GM19099 (cell line): ENCODE results near the gene EEIG1.

Source experiments
- POLR2A ChIP-seq: IDR thresholded peaks from 3 replicates; pipeline ENCODE4 v1.6.1; 2011; ENCODE audit warnings: low read depth; ENCODE audit not compliant: insufficient read length; ENCODE audit errors: extremely low read depth

The EEIG1 gene

GRCh38 chr9:127980706-127981558 lies at the start of gene EEIG1:
Gene EEIG1 (minus strand): TSS chr9:127980989. CDS start chr9:127980137, 852 bp downstream.
- peak; percentile 82 for TF ChIP-seq POLR2A

GRCh38 chr9:128027705-128028104 lies 46.9 kb upstream of the EEIG1 start:
- TF ChIP-seq POLR2A = no peak

- no peak for TF ChIP-seq POLR2A
Observed at GRCh38 chr9:128026773-128027541, 46.2 kb upstream of the EEIG1 start.

GRCh38 chr9:128026255-128026772 lies 45.5 kb upstream of the EEIG1 start:
- no peak for TF ChIP-seq POLR2A

GRCh38 chr9:128025736-128026135 lies 44.9 kb upstream of the EEIG1 start:
- TF ChIP-seq POLR2A = no peak

- TF ChIP-seq POLR2A = no peak
Observed at GRCh38 chr9:128024761-128025308, 44.0 kb upstream of the EEIG1 start.

- no peak for TF ChIP-seq POLR2A
Observed at GRCh38 chr9:128022886-128023285, 42.1 kb upstream of the EEIG1 start.

- no peak for TF ChIP-seq POLR2A
Observed at GRCh38 chr9:128021098-128021497, 40.3 kb upstream of the EEIG1 start.

GRCh38 chr9:128020692-128021091 lies 39.9 kb upstream of the EEIG1 start:
- no peak for TF ChIP-seq POLR2A

GRCh38 chr9:128015696-128016095 lies 34.9 kb upstream of the EEIG1 start:
- no peak for TF ChIP-seq POLR2A

- no peak for TF ChIP-seq POLR2A
Observed at GRCh38 chr9:128011071-128011817, 30.5 kb upstream of the EEIG1 start.

GRCh38 chr9:128009639-128010038 lies 28.9 kb upstream of the EEIG1 start:
- no peak for TF ChIP-seq POLR2A

GRCh38 chr9:128008171-128008570 lies 27.4 kb upstream of the EEIG1 start:
- TF ChIP-seq POLR2A = no peak

- peak; percentile 22 for TF ChIP-seq POLR2A
Observed at GRCh38 chr9:128007566-128008138, 26.9 kb upstream of the EEIG1 start.
